K562 (cell line): Measurements from ENCODE around the gene DBP. TPM values are rescaled to one million over a fixed set of nuclear protein-coding genes. Genes with fewer than 3 reads are reported as not detected.

Source experiments
- AFF4 ChIP-seq: sonication (generic); formaldehyde crosslinking; IDR thresholded peaks from 2 replicates; pipeline ENCODE4 v1.8.0; 2023; ENCODE audit warnings: mild to moderate bottlenecking, missing genetic modification reagents
- BRCA1 ChIP-seq, 2 experiments: fragments of 450-650 bp in 1 of 2; sonication (generic) in 1 of 2; formaldehyde crosslinking in 1 of 2; IDR thresholded peaks; 2 replicates each; pipeline versions ENCODE4 v1.5.0 to v1.6.1; 2017 to 2020; ENCODE audit warnings: mild to moderate bottlenecking in 1 of 2, missing genetic modification reagents in 1 of 2
- COPS2 ChIP-seq: fragments of 450-650 bp; conservative IDR thresholded peaks from 2 replicates; pipeline ENCODE4 v1.6.1; 2016; ENCODE audit warnings: mild to moderate bottlenecking, moderate library complexity
- ETV6 ChIP-seq, 3 experiments: fragments of 150-350 bp in 1 of 3; sonication (generic) in 1 of 3; formaldehyde crosslinking in 1 of 3; IDR thresholded peaks; 2 replicates each; pipeline versions ENCODE4 v1.6.1 to v1.8.0; 2014 to 2022; ENCODE audit warnings: borderline replicate concordance in 2 of 3, low read depth in 2 of 3, antibody characterized with exemption in 1 of 3, low read length in 1 of 3, mild to moderate bottlenecking in 1 of 3, missing genetic modification reagents in 1 of 3
- FOXM1 ChIP-seq, 2 experiments: fragments of 450-650 bp in 1 of 2; sonication (generic) in 1 of 2; formaldehyde crosslinking in 1 of 2; IDR thresholded peaks; 2 replicates each; pipeline versions ENCODE4 v1.6.1 to v1.9.0; 2017 to 2022; ENCODE audit warnings: low read depth in 2 of 2, mild to moderate bottlenecking in 2 of 2, missing genetic modification reagents in 1 of 2, moderate library complexity in 1 of 2
- GATAD2A ChIP-seq: fragments of 450-650 bp; IDR thresholded peaks from 2 replicates; pipeline ENCODE4 v1.6.1; 2017
- GATAD2B ChIP-seq: fragments of 450-650 bp; IDR thresholded peaks from 2 replicates; pipeline ENCODE4 v1.6.1; 2017; ENCODE audit warnings: mild to moderate bottlenecking, borderline replicate concordance
- POLR2A ChIP-seq: fragments of 450-650 bp; conservative IDR thresholded peaks from 2 replicates; pipeline ENCODE4 v1.6.1; 2016
- POLR2B ChIP-seq: fragments of 450-650 bp; IDR thresholded peaks from 2 replicates; pipeline ENCODE4 v1.6.1; 2018; ENCODE audit warnings: low read depth; ENCODE audit not compliant: partially characterized antibody
- PURB ChIP-seq: sonication (generic); formaldehyde crosslinking; IDR thresholded peaks from 2 replicates; pipeline ENCODE4 v1.9.0; 2021; ENCODE audit warnings: low read depth, mild to moderate bottlenecking, missing genetic modification reagents
- RFX1 ChIP-seq: fragments of 450-650 bp; IDR thresholded peaks from 2 replicates; pipeline ENCODE4 v1.6.1; 2016; ENCODE audit warnings: mild to moderate bottlenecking, moderate library complexity
- SP2 ChIP-seq: IDR thresholded peaks from 2 replicates; pipeline ENCODE4 v1.6.1; 2011; ENCODE audit warnings: mild to moderate bottlenecking, low read depth, low read length, moderate library complexity; ENCODE audit not compliant: poor library complexity, severe bottlenecking; ENCODE audit errors: extremely low read depth
- TSHZ1 ChIP-seq: fragments of 250-450 bp; sonication (Bioruptor Pico); IDR thresholded peaks from 2 replicates; pipeline ENCODE4 v1.4.0; 2020; ENCODE audit warnings: mild to moderate bottlenecking, moderate library complexity
- U2AF2 ChIP-seq: fragments of 200-400 bp; formaldehyde crosslinking; optimal IDR thresholded peaks from 2 replicates; pipeline ENCODE3; 2017; ENCODE audit warnings: low read depth, mild to moderate bottlenecking, low read length
- ZBTB43 ChIP-seq: sonication (generic); formaldehyde crosslinking; IDR thresholded peaks from 2 replicates; pipeline ENCODE4 v1.8.0; 2023; ENCODE audit warnings: mild to moderate bottlenecking, missing genetic modification reagents
- ZNF121 ChIP-seq: sonication (generic); formaldehyde crosslinking; conservative IDR thresholded peaks from 2 replicates; pipeline ENCODE4 v1.8.0; 2022; ENCODE audit warnings: missing genetic modification reagents
- polyA plus RNA-seq, 8 experiments: library from polyadenylated mRNA; depleted of rRNA in 4 of 8; stranded (reverse) in 5 of 8; unstranded in 3 of 8; fragments of >200 nt; fragmentation: Nextera tagmentation in 2 of 8; fragmentation: Illumina TruSeq in 1 of 8; extraction: Ambion mirVana in 2 of 8; extraction: Trizol in 1 of 8; gene quantifications; 2 replicates each; pipeline versions ENCODE4 v1.2.1 to v1.2.3, GENCODE V29; 2011 to 2014; ENCODE audit warnings: inconsistent platforms in 1 of 8, missing spikeins in 1 of 8
- total RNA-seq, 7 experiments: library from RNA; depleted of rRNA in 6 of 7; stranded (reverse); fragments of >200 nt in 6 of 7; fragmentation: Illumina TruSeq in 2 of 7; extraction: Trizol in 2 of 7; gene quantifications; 2 replicates each; pipeline versions ENCODE4 v1.2.1 to v1.2.3, GENCODE V29; 2011 to 2021; ENCODE audit warnings: low replicate concordance in 1 of 7

DBP gene
- total and polyA plus RNA-seq, 9 of the 15 experiments (the other 6 are each of a cell fraction or from before 2014, with no cell fraction given): 0.25 to 5.5 (median 1.8) TPM

- TF ChIP-seq AFF4 (CRISPR knock-in tag) (peak; percentile 6; the same call in 1 of the 2 replicates), RFX1 (no peak), SP2 (no peak), PURB (CRISPR knock-in tag) (no peak), ZNF121 (CRISPR knock-in tag) (no peak), GATAD2A (peak; percentile 71; the same call in 1 of the 2 replicates), TSHZ1 (CRISPR knock-in tag) (no peak), ZBTB43 (CRISPR knock-in tag) (no peak), COPS2 (no peak), FOXM1 (IDR thresholded peaks at IDR 0.05; ENCODE audit: low read depth) (peak; percentile 65), FOXM1 (CRISPR knock-in tag; IDR thresholded peaks at IDR 0.05; ENCODE audit: low read depth) (no peak), POLR2A (peak; percentile 81), GATAD2B (no peak), BRCA1 (IDR thresholded peaks at IDR 0.05) (no peak), BRCA1 (CRISPR knock-in tag; IDR thresholded peaks at IDR 0.05) (no peak), U2AF2 (no peak), ETV6 (IDR thresholded peaks at IDR 0.05; ENCODE audit: borderline replicate concordance in 1 of 2, low read depth in 2 of 2, low read length in 1 of 2) (no peak), ETV6 (CRISPR knock-in tag; IDR thresholded peaks at IDR 0.05; ENCODE audit: borderline replicate concordance) (no peak), POLR2B (peak; percentile 46)
Measured at GRCh38 chr19:48634424-48635262, 2.5 kb downstream of the DBP start (continued).
